Measurements from ENCODE around the gene SRP68.

The SRP68 gene

DNA sequence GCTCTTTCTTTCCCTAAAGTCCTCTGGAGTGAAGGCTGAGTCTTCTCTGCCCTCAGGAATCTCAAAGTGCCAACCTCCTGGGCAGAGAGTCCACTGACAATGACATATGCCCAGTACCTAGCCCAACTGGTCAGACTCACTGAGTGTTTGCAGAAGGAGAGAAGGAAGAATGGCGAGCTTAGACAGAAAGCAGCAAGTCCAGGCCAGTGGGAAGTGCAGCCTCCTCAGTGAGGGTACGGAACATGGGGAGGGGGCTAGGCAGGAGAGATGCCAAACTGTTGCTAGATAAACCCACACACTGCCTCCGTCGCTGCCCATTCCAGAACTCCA lies 30.6 kb upstream of the SRP68 start:
- H3K27ac ChIP-seq, result peak overlapping the region; percentile 79
- ChIA-PET POLR2A (ENCODE audit: low non-redundant PET) (interaction anchor here (1.2 kb wide), 1 partner anchor 19 kb away, joined by 3 read pairs; no protein-coding TSS in a partner anchor), CTCF (interaction anchor here (0.5 to 1.2 kb wide), 4 partner anchors 38 to 197 kb away, joined by 3 to 4 read pairs (median 3); partner anchors contain the start of gene FOXJ1)
- no peak for DNase-seq (ENCODE audit: low spot score)
- TF ChIP-seq, protein P1, sequence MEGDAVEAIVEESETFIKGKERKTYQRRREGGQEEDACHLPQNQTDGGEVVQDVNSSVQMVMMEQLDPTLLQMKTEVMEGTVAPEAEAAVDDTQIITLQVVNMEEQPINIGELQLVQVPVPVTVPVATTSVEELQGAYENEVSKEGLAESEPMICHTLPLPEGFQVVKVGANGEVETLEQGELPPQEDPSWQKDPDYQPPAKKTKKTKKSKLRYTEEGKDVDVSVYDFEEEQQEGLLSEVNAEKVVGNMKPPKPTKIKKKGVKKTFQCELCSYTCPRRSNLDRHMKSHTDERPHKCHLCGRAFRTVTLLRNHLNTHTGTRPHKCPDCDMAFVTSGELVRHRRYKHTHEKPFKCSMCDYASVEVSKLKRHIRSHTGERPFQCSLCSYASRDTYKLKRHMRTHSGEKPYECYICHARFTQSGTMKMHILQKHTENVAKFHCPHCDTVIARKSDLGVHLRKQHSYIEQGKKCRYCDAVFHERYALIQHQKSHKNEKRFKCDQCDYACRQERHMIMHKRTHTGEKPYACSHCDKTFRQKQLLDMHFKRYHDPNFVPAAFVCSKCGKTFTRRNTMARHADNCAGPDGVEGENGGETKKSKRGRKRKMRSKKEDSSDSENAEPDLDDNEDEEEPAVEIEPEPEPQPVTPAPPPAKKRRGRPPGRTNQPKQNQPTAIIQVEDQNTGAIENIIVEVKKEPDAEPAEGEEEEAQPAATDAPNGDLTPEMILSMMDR (conservative IDR thresholded peaks at IDR 0.05; ENCODE audit: low read depth), result no peak

DNA sequence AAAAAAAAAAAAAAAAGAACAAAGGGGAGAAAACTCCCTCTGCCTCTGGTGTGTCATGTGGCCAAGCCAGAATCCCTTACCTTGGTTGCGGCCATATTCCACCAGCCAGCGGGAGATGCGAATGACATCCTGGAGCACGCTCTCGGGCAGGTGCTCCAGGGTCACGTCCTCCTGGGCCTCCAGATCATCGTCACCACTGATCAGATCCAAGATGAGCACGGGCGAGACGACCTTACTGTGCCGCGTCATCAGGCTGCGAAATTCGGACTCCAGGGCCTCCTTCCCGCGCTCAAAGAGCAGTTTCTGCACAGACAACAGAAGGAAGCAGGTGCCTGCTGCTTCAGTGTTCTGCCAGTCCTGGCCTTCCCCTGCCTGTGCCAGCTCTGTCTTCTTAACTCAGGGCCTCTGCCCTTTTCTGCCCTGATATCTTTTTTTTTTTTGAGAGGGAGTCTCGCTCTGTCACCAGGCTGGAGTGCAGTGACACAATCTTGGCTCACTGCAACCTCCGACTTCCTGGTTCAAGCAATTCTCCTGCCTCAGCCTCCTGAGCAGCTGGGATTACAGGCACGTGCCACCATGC lies 25.5 kb upstream of the SRP68 start:
- DNase-seq (ENCODE audit: low spot score), result no peak
- TF ChIP-seq, protein P1 (conservative IDR thresholded peaks at IDR 0.05; ENCODE audit: low read depth), result no peak
- ChIA-PET POLR2A (ENCODE audit: low non-redundant PET) (no interaction called here), CTCF (no interaction called here)
- H3K27ac ChIP-seq, result no peak overlapping the region

DNA sequence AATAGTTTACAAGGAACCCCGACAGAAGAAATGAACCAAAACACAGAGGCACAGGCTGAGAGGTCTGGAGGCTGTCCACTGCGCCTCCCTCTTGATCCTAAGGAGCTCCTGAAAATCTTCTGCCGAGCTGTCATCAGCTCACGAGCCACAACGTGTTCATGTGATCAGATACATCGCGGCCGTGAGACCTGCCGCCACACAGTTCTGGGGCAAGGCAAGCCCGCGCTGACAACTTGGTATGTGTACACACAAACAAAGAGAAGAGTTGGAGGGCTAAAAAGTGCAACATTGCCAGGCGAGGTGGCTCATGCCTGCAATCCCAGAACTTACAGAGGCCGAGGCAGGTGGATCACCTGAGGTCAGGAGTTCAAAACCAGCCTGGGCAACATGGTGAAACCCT lies 23.6 kb upstream of the SRP68 start:
- DNase-seq (ENCODE audit: low spot score), result no peak
- H3K27ac ChIP-seq, result no peak overlapping the region
- ChIA-PET POLR2A (ENCODE audit: low non-redundant PET) (no interaction called here), CTCF (no interaction called here)
- TF ChIP-seq, protein P1 (conservative IDR thresholded peaks at IDR 0.05; ENCODE audit: low read depth), result no peak

DNA sequence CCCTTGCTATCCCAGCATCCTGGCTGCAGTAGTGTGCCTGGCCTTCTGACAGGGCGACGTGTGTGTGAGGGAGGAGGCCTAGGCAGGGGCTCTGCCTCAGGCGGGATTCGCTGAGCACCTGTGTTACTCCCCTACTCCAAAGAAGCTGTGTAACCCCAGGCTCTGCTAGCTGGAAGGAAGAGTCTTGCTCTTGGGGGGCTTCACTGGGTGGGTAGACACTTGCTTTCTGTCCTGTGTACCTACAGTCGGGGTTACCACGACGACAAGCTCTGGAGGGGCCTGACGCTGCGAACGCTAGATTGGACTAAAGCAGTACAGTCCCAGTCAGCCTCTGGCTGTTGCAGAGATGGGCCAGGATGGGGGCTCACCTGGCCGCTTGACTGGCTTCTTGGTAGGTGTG lies 21.7 kb upstream of the SRP68 start:
- ChIA-PET CTCF (interaction anchor here (1.3 kb wide), 1 partner anchor 97 kb away, joined by 4 read pairs; no protein-coding TSS in a partner anchor), POLR2A (ENCODE audit: low non-redundant PET) (interaction anchor here (0.6 kb wide), 1 partner anchor 26 kb away, joined by 3 read pairs; no protein-coding TSS in a partner anchor)
- no peak for DNase-seq (ENCODE audit: low spot score)
- TF ChIP-seq, protein P1 (conservative IDR thresholded peaks at IDR 0.05; ENCODE audit: low read depth), result no peak
- peak overlapping the region; percentile 5; the same call in 1 of the 2 replicates for H3K27ac ChIP-seq

DNA sequence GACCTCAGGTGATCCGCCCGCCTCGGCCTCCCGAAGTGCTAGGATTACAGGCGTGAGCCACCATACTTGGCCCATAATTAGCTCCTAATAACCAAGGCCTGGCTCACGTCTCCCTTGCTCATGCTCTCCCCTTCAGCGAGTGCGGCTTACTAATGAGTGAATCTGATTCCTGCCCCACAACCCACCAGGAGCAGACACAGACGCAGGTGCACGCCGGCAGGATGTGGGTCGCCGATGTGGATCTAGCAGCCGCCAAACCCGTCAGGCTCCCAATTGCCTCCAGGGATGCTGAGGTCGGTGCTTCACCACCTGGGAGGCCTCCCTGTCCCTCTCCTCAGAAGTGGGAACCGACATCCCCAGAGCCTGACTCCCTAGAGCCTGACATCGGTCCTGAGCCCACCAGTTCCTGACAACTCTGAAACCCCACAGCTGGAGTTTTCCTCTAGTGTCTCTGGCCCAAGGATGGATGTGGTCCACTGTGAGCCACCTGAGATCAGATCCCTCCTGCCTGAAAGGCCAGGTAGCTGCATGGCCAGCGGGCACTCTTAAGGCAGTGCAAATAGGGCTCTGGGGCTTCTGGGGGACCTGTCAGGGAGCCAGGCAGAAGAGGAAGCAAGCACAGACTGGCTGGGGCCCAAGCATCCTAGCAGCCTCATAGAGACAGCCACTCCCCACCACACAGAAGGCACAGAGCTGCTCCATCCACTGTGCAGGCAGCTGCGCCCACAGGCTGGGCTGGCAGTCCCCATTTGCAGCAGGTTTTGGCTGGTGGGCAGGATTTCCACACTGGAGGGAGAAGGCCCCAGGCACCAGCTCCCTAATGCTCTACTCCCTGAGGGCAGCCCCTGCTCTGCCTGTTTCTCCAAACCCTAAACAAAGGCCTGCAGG lies 20.5 kb upstream of the SRP68 start:
- DNase-seq (ENCODE audit: low spot score), result no peak
- TF ChIP-seq, protein P1 (conservative IDR thresholded peaks at IDR 0.05; ENCODE audit: low read depth), result no peak
- POLR2A ChIA-PET (ENCODE audit: low non-redundant PET), result no interaction called here
- H3K27ac ChIP-seq, result peak overlapping the region; percentile 5
- CTCF ChIA-PET, result interaction anchor here (0.5 to 0.6 kb wide), 2 partner anchors 9 to 179 kb away, joined by 3 to 4 read pairs; no protein-coding TSS in a partner anchor

DNA sequence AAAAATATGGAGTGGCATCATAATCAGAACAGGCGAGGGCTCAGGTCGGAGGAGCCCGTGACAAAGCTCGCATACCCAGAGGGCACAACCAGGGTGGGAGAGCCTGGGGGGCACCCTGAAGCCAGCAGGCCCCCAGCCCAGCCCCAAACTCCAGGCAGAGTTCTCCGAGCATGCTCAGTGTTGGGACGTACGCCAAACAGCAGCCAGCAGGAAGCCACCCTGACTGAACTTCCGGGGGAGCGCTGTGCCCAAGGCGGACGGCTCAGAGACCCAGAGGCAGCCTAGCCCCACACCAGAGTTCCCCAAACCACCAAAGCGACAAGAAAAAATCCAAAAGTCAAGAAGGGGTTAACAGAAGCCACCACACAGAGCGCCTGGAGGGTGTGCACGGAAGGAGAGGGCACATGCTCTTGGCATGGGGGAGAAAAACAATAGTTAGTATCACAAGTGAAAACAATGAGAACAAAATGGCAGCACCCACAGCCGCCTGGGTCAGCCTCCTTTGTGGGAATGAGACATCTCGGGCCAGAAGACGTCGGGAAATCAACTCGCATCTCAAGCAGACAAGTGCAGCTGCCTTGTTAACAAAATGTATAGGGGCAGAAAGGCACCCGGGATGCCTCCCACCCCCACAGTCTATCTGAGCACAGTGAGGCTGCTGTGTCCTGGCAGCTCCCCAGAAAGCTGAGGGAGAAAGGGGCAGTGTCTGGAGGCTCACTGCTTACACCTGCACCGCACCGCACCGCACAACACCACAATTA lies 19.4 kb upstream of the SRP68 start:
- ChIA-PET POLR2A (ENCODE audit: low non-redundant PET) (no interaction called here), CTCF (interaction anchor here (0.6 kb wide), 1 partner anchor 8 kb away, joined by 4 read pairs; no protein-coding TSS in a partner anchor)
- no peak overlapping the region for H3K27ac ChIP-seq
- TF ChIP-seq, protein P1 (conservative IDR thresholded peaks at IDR 0.05; ENCODE audit: low read depth), result no peak
- DNase-seq (ENCODE audit: low spot score), result no peak
